Endothelial cell (in vitro differentiated cells): Measurements from ENCODE around the gene HSPA12A. TPM values are rescaled to one million over a fixed set of nuclear protein-coding genes. Genes with fewer than 3 reads are reported as not detected.

Experiments used
- DNase-seq: peaks from one replicate; pipeline ENCODE4 v3.0.0; 2021; ENCODE audit warnings: low spot score
- H3K27ac Mint-ChIP-seq: one replicate; pipeline ENCODE4 v1.8.0; 2021; ENCODE audit warnings: mixed read lengths, inconsistent platforms; ENCODE audit not compliant: unreplicated experiment
- H3K27me3 Mint-ChIP-seq: one replicate; pipeline ENCODE4 v1.8.0; 2021; ENCODE audit warnings: mild to moderate bottlenecking, moderate library complexity, mixed read lengths, inconsistent platforms; ENCODE audit not compliant: unreplicated experiment
- H3K36me3 Mint-ChIP-seq: one replicate; pipeline ENCODE4 v1.8.0; 2021; ENCODE audit warnings: mild to moderate bottlenecking, low read depth, mixed read lengths, inconsistent platforms; ENCODE audit not compliant: unreplicated experiment
- H3K4me1 Mint-ChIP-seq: one replicate; pipeline ENCODE4 v1.8.0; 2021; ENCODE audit warnings: mild to moderate bottlenecking, mixed read lengths, inconsistent platforms; ENCODE audit not compliant: unreplicated experiment
- H3K4me3 Mint-ChIP-seq: one replicate; pipeline ENCODE4 v1.8.0; 2021; ENCODE audit warnings: mild to moderate bottlenecking, mixed read lengths, inconsistent platforms; ENCODE audit not compliant: unreplicated experiment
- H3K9me3 Mint-ChIP-seq: one replicate; pipeline ENCODE4 v1.8.0; 2021; ENCODE audit warnings: mixed read lengths, inconsistent platforms; ENCODE audit not compliant: unreplicated experiment
- CTCF ChIP-seq: fragments of 200-600 bp; sonication (generic); IDR thresholded peaks from one replicate; pipeline ENCODE4 v1.5.0; 2021; ENCODE audit warnings: antibody characterized with exemption; ENCODE audit not compliant: unreplicated experiment
- total RNA-seq: library from RNA; stranded (reverse); fragmentation: NEBNext Ultra II Directional; extraction: Animal tissue kit (Norgen Biotek cat#: 25700); gene quantifications from one replicate; pipeline ENCODE4 v1.2.1, GENCODE V29; 2021; ENCODE audit not compliant: unreplicated experiment

Gene HSPA12A
- total RNA-seq, 1 donor from 2014 or later: 2.8 TPM

DNA sequence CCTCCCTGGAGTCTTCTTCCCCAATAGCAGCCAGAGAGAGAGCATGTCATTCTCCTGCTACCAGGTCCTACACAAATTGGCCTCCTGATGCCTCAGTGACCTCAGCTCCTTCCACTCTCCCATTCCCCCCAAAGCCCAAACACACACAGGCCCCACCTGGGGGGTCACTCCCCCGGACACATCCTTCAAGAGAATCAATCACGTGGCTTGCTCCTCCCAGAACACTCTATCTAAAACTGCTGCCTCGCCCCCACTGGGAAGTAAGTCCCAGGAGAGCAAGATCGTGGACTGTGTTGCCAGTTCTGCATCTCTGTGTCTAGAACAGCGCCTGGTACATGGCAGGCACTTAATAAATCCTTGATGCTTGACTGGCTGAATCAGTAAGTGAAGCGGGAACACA, 2.5 kb upstream of the HSPA12A start:
- H3K36me3 Mint-ChIP-seq: peaks cover 8% of the 10 kb centered on the region
- no peaks in the 10 kb centered on the region for H3K9me3 Mint-ChIP-seq
- H3K27me3 Mint-ChIP-seq: peaks cover 27% of the 10 kb centered on the region
- no peak for DNase-seq
- H3K27ac Mint-ChIP-seq: no peak overlapping the region
- H3K4me1 Mint-ChIP-seq: peaks cover 6% of the 10 kb centered on the region
- no peak overlapping the region for H3K4me3 Mint-ChIP-seq
- TF ChIP-seq CTCF: no peak

- TF ChIP-seq CTCF: no peak
- DNase-seq: no peak
- Mint-ChIP-seq H3K4me3 (peak overlapping the region; percentile 22), H3K27ac (no peak overlapping the region), H3K9me3 (no peaks in the 10 kb centered on the region), H3K27me3 (peaks cover 29% of the 10 kb centered on the region), H3K4me1 (peaks cover 6% of the 10 kb centered on the region), H3K36me3 (peaks cover 3% of the 10 kb centered on the region)
These were observed 1.9 kb upstream of the HSPA12A start for GRCh38 chr10:116744163-116744753.

DNA sequence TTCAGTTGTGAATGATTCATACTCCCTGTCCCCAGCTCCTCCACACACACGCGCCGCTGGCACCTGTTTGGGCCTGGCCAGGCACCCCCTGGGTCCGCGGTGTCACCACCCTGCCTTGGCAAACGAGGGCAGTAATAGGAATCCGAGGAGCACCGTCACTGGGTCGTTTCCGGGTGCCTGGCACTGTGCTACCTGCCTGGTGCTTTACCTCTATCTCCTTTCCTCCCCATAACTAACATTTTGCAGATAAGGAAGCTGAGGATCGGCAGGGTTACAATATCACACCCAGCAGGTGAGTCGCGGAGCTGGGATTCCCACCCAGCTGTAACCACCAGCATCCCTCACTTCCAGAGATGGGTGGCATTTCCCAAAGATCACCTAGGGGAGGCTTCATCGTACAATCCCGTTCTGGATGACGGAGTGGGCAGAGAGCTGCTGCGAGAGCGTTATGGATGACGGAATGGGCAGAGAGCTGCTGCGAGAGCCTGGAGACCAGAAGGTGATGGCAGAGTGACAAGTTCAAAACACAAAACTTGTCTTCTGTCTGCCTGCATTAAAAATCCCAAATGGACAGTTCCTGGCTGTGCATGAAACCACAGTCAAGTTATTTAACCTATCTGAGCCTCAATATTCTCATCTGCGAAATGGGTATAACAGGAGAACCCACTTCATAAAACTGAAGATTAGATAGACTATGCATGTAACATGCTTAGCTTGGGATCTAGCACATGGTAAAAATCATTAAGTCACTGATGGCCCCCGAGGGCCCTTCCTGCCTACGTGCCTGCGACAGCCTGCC, 1.1 kb upstream of the HSPA12A start:
- H3K4me1 Mint-ChIP-seq: peaks cover 6% of the 10 kb centered on the region

DNA sequence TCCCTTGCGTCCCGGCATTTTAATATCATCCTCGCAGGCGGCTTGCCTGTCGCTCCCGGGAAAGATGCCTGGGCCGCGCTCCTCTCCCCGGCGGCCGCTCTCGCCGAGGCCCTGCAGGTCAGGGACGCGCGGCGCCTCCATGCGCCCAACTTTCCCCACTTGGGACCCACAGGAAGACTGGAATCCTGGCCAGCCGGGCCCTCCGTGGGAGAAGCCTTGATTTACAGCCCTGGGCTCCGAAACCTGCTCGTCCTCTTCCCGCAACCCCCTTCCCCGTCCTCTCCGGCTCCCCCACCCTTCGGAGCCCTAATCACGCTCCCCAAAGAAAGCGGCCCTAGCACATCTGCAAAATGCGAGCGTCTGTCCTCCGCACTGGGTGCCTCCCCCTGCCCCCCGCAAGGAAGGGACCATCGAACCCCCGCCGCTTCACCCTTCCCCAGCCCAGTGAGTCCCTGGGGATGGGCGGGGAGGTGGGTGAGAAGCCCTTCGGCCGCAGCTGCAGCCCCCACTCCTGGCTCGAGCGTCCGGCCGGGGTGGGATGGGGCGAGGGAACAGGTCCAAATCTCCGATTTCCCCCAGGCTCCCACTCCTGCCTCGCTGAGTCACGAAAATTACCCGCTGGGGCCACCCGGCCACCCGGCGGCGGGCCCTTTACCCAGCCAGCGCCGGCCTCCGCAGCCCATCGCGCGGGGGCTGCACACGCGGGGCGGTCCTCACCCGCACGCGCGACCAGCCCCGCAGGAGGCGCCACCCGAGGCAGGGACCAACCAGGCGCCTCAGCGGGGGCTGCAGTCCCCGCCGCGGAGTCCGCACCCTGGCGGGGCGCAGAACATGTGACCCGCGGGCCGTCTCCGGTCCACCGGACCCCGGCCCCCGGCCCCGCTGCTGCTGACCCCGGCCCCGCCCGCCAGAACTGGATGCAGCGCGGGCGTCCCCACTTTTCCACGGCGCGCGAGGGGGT, 695 bp downstream of the HSPA12A start:
- H3K4me1 Mint-ChIP-seq: peaks cover 6% of the 10 kb centered on the region
- peaks cover 3% of the 10 kb centered on the region for H3K36me3 Mint-ChIP-seq
- H3K4me3 Mint-ChIP-seq: peak overlapping the region; percentile 15
- peak; percentile 25 for DNase-seq
- no peak for TF ChIP-seq CTCF
- peaks cover 29% of the 10 kb centered on the region for H3K27me3 Mint-ChIP-seq
- no peaks in the 10 kb centered on the region for H3K9me3 Mint-ChIP-seq
- H3K27ac Mint-ChIP-seq: no peak overlapping the region

More for the DNA sequence above, 1.1 kb upstream of the HSPA12A start:
- H3K36me3 Mint-ChIP-seq: peaks cover 3% of the 10 kb centered on the region
- H3K27me3 Mint-ChIP-seq: peaks cover 29% of the 10 kb centered on the region
- no peak for TF ChIP-seq CTCF
- H3K9me3 Mint-ChIP-seq: no peaks in the 10 kb centered on the region
- H3K4me3 Mint-ChIP-seq: peak overlapping the region; percentile 82
- no peak for DNase-seq
- peak overlapping the region; percentile 30 for H3K27ac Mint-ChIP-seq
